ENCODE results near the gene ITGAX. TPM values are rescaled to one million over a fixed set of nuclear protein-coding genes. Genes with fewer than 3 reads are reported as not detected.

ITGAX gene
- total RNA-seq, 1 experiment from 2014 or later: 0.14 TPM

GRCh38 chr16:31373235-31373634 is 18.3 kb downstream of the ITGAX start:
- Mint-ChIP-seq H3K4me1 (ENCODE audit: insufficient read depth, unreplicated experiment) (no peaks in the 10 kb centered on the region), H3K4me3 (ENCODE audit: unreplicated experiment) (no peak overlapping the region), H3K36me3 (ENCODE audit: insufficient read depth, unreplicated experiment) (no peaks in the 10 kb centered on the region), H3K9me3 (ENCODE audit: unreplicated experiment) (no peaks in the 10 kb centered on the region), H3K27me3 (ENCODE audit: insufficient read depth, unreplicated experiment) (peaks cover 47% of the 10 kb centered on the region), H3K27ac (ENCODE audit: low read depth, unreplicated experiment) (no peak overlapping the region)
- BruUV-seq (replicated peaks): no TSS peak
- TF ChIP-seq CTCF (IDR thresholded peaks at IDR 0.05; ENCODE audit: unreplicated experiment): no peak
- intact Hi-C loops (cut with micrococcal nuclease): no loop called here
- ChIA-PET CTCF (no interaction called here), POLR2A (no interaction called here)
- DNase-seq (ENCODE audit: unreplicated experiment): no peak

GRCh38 chr16:31375231-31375630 is 20.3 kb downstream of the ITGAX start:
- H3K36me3 Mint-ChIP-seq (ENCODE audit: insufficient read depth, unreplicated experiment): no peaks in the 10 kb centered on the region
- no peak for DNase-seq (ENCODE audit: unreplicated experiment)
- H3K4me3 Mint-ChIP-seq (ENCODE audit: unreplicated experiment): no peak overlapping the region
- POLR2A ChIA-PET: interaction anchor here (0.6 kb wide), 1 partner anchor 227 kb away, joined by 3 read pairs; no protein-coding TSS in a partner anchor
- H3K27me3 Mint-ChIP-seq (ENCODE audit: insufficient read depth, unreplicated experiment): peaks cover 47% of the 10 kb centered on the region
- intact Hi-C loops (cut with micrococcal nuclease): no loop called here
- H3K9me3 Mint-ChIP-seq (ENCODE audit: unreplicated experiment): no peaks in the 10 kb centered on the region
- CTCF ChIA-PET: no interaction called here
- TF ChIP-seq CTCF (IDR thresholded peaks at IDR 0.05; ENCODE audit: unreplicated experiment): no peak
- no peaks in the 10 kb centered on the region for H3K4me1 Mint-ChIP-seq (ENCODE audit: insufficient read depth, unreplicated experiment)
- BruUV-seq (replicated peaks): no TSS peak
- no peak overlapping the region for H3K27ac Mint-ChIP-seq (ENCODE audit: low read depth, unreplicated experiment)

- no peak for TF ChIP-seq CTCF (IDR thresholded peaks at IDR 0.05; ENCODE audit: unreplicated experiment)
- Mint-ChIP-seq H3K36me3 (ENCODE audit: insufficient read depth, unreplicated experiment) (no peaks in the 10 kb centered on the region), H3K9me3 (ENCODE audit: unreplicated experiment) (no peaks in the 10 kb centered on the region), H3K27ac (ENCODE audit: low read depth, unreplicated experiment) (no peak overlapping the region), H3K27me3 (ENCODE audit: insufficient read depth, unreplicated experiment) (peaks cover 33% of the 10 kb centered on the region), H3K4me3 (ENCODE audit: unreplicated experiment) (no peak overlapping the region), H3K4me1 (ENCODE audit: insufficient read depth, unreplicated experiment) (no peaks in the 10 kb centered on the region)
- BruUV-seq (replicated peaks): no TSS peak
- no peak for DNase-seq (ENCODE audit: unreplicated experiment)
- intact Hi-C loops (cut with micrococcal nuclease): no loop called here
- CTCF ChIA-PET: interaction anchor here (0.6 to 1.6 kb wide), 2 partner anchors 43 to 434 kb away, joined by 3 read pairs; no protein-coding TSS in a partner anchor
- POLR2A ChIA-PET: interaction anchor here (0.6 kb wide), 2 partner anchors 44 to 82 kb away, joined by 3 read pairs; no protein-coding TSS in a partner anchor
Observed at GRCh38 chr16:31376705-31377104, 21.7 kb downstream of the ITGAX start.

GRCh38 chr16:31377210-31377903 is 22.4 kb downstream of the ITGAX start:
- intact Hi-C loops (cut with micrococcal nuclease): no loop called here

More at GRCh38 chr16:31377210-31377903, 22.4 kb downstream of the ITGAX start:
- no peak for DNase-seq (ENCODE audit: unreplicated experiment)
- no peak for TF ChIP-seq CTCF (IDR thresholded peaks at IDR 0.05; ENCODE audit: unreplicated experiment)
- Mint-ChIP-seq H3K4me1 (ENCODE audit: insufficient read depth, unreplicated experiment) (no peaks in the 10 kb centered on the region), H3K27me3 (ENCODE audit: insufficient read depth, unreplicated experiment) (peaks cover 27% of the 10 kb centered on the region), H3K27ac (ENCODE audit: low read depth, unreplicated experiment) (no peak overlapping the region), H3K9me3 (ENCODE audit: unreplicated experiment) (no peaks in the 10 kb centered on the region), H3K4me3 (ENCODE audit: unreplicated experiment) (no peak overlapping the region), H3K36me3 (ENCODE audit: insufficient read depth, unreplicated experiment) (no peaks in the 10 kb centered on the region)
- no TSS peak for BruUV-seq (replicated peaks)
- ChIA-PET CTCF (interaction anchor here (1.6 kb wide), 1 partner anchor 43 kb away, joined by 3 read pairs; no protein-coding TSS in a partner anchor), POLR2A (interaction anchor here (0.6 kb wide), 1 partner anchor 81 kb away, joined by 3 read pairs; no protein-coding TSS in a partner anchor)
